ENCODE results near the gene PGAP6. TPM values are rescaled to one million over a fixed set of nuclear protein-coding genes. Genes with fewer than 3 reads are reported as not detected.
A peak's percentile ranks its signal among the peaks of the same experiment; 100 is the strongest.

Gene PGAP6
- total and polyA plus RNA-seq, 2 of the 8 experiments (the other 6 are each of a cell fraction or from before 2014, with no cell fraction given), result 86.8 to 364 TPM

DNA sequence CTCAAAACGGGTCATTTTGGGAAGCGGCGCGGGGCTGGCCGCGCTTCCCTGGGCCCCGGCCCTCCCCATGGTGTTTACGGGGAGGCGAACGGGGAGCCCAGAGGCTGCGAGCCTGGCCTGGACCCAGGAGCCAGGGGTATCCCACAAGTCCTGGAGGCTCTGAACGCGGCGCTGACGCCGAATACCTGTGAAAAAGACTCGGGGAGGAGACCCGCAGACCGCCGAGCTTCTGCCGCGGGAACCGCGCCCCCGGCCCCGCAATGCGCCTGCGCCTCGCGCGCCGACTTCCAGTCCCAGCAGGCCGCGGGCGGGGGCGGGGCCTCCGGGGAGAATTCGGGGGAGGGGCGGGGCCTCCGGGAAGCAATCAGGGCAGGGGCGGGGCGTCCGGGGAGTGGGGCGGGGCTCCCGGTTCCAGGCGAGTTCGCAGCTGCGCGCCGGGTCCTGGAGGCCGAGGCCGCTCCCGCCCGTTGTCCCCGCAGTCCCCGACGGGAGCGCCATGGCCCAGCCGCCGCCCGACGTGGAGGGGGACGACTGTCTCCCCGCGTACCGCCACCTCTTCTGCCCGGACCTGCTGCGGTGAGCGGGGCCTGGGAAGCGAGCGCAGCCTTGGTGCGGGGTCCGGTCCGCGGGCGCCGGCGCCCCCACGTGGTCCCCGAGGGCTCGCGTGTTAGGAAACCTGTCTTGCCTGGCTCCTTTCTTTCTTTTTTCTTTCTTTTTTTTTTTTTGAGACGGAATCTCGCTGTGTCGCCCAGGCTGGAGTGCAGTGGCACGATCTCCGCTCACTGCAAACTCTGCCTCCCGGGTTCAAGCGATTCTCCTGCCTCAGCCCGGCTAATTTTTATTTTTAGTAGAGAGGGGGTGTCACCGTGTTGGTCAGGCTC, 19.9 kb upstream of the PGAP6 start, which contains the start of gene DECR2:
DECR2 (plus strand) TSS at position 418 of the 881 bp plus-strand sequence; CDS start at position 497, 79 bp downstream.
- Histone ChIP-seq H2BK20ac (ENCODE audit: low read length) (no peak within 1 kb of the TSS), H4K8ac (ENCODE audit: extremely low read depth, insufficient read depth, low read length) (peak within 1 kb of the TSS; percentile 91), H4K20me1 (replicated peaks in 1 of 2; ENCODE audit: control insufficient read depth in 1 of 2, insufficient read depth in 2 of 2, low read length in 2 of 2) (peaks cover 2 to 21% of the 10 kb centered on the region in 2 experiments), H2BK12ac (ENCODE audit: low read depth, low read length) (no peak within 1 kb of the TSS), H2AK5ac (ENCODE audit: low read depth, low read length) (no peak within 1 kb of the TSS), H3K27me3 (replicated peaks in 1 of 4; ENCODE audit: control insufficient read depth in 3 of 4, extremely low read depth in 1 of 4, insufficient read depth in 3 of 4, low read length in 3 of 4) (no peaks in the 10 kb centered on the region), H3K18ac (ENCODE audit: extremely low read depth, low read length) (peak within 1 kb of the TSS; percentile 60; the same call in 1 of the 2 replicates), H3K9ac (replicated peaks in 1 of 4; ENCODE audit: extremely low read depth in 1 of 4, low read depth in 3 of 4, low read length in 3 of 4) (peak within 1 kb of the TSS; percentile 67 to 88 (median 74); a peak in 6 of 7 replicates), H3K56ac (replicated peaks; ENCODE audit: insufficient read length, low read depth, low read length) (peak within 1 kb of the TSS; percentile 77), H2BK120ac (replicated peaks; ENCODE audit: low read depth, low read length) (no peak within 1 kb of the TSS), H3K4me2 (ENCODE audit: insufficient read depth in 1 of 2, low read depth in 2 of 2, low read length in 2 of 2) (peak within 1 kb of the TSS; percentile 29 to 66), H4K91ac (replicated peaks; ENCODE audit: insufficient read length, low read length) (peak within 1 kb of the TSS; percentile 85), H3K27ac (ENCODE audit: low read depth, low read length) (peak within 1 kb of the TSS; percentile 63; the same call in 1 of the 2 replicates), H3K79me1 (ENCODE audit: low read depth, low read length) (no peaks in the 10 kb centered on the region; the same call in 1 of the 2 replicates), H3K14ac (ENCODE audit: insufficient read length) (no peak within 1 kb of the TSS), H3K36me3 (ENCODE audit: control insufficient read depth in 2 of 4, insufficient read depth in 4 of 4, low read length in 3 of 4) (peaks cover 7 to 18% (median 14%) of the 10 kb centered on the region in 4 experiments; a peak in 6 of 8 replicates), H4K5ac (ENCODE audit: insufficient read length, low read depth, low read length) (peak within 1 kb of the TSS; percentile 91), H2AFZ (ENCODE audit: low read length) (peak within 1 kb of the TSS; percentile 15; the same call in 1 of the 2 replicates), H3K23me2 (ENCODE audit: low read depth, low read length) (peaks cover 1% of the 10 kb centered on the region), H3K79me2 (ENCODE audit: control insufficient read depth in 1 of 2, insufficient read depth in 2 of 2, low read length in 2 of 2) (no peaks in the 10 kb centered on the region; a peak in 1 of 4 replicates), H3K4ac (replicated peaks; ENCODE audit: insufficient read length, low read depth, low read length) (peak within 1 kb of the TSS; percentile 53), H2BK15ac (ENCODE audit: low read length) (no peak within 1 kb of the TSS), H3K4me1 (replicated peaks in 1 of 4; ENCODE audit: control insufficient read depth in 3 of 4, insufficient read depth in 4 of 4, low read length in 3 of 4) (peaks cover 0 to 20% (median 11%) of the 10 kb centered on the region in 4 experiments; a peak in 6 of 7 replicates), H3K9me3 (ENCODE audit: insufficient read depth in 2 of 2, low read depth in 1 of 2, low read length in 1 of 2) (no peaks in the 10 kb centered on the region), H3K4me3 (ENCODE audit: extremely low read depth in 1 of 4, insufficient read depth in 2 of 4, low read depth in 3 of 4, low read length in 4 of 4) (peak within 1 kb of the TSS; percentile 61 to 71 (median 68)), H2BK5ac (ENCODE audit: low read depth, low read length) (peak within 1 kb of the TSS; percentile 78), H3K23ac (ENCODE audit: insufficient read length) (no peak within 1 kb of the TSS)
- DNase-seq (ENCODE audit: low read depth in 1 of 2, low spot score in 2 of 2), result peak; percentile 68 to 98
- no peak for FAIRE-seq
- CTCF ChIA-PET (ENCODE audit: partially characterized antibody), result interaction anchor here (0.6 to 1.2 kb wide), 4 partner anchors 15 to 654 kb away, joined by 3 to 4 read pairs (median 3); no protein-coding TSS in a partner anchor
- 3% methylated on average over 39 of the region's 91 CpGs; no CpG with 5 or more reads in 1 of the 2 experiments for WGBS, 2 experiments (ENCODE audit: extremely low coverage in 1 of 2, insufficient coverage in 1 of 2, insufficient read length in 1 of 2, insufficient replicate concordance in 2 of 2, low coverage in 1 of 2, low lambda C conversion rate in 2 of 2, missing lambda C conversion rate in 1 of 2)
- POLR2A ChIA-PET (ENCODE audit: partially characterized antibody), result interaction anchor here (0.6 to 5.2 kb wide), 18 partner anchors 10 to 887 kb away, joined by 3 to 22 read pairs (median 4); partner anchors contain the start of genes CAPN15, CHTF18, RAB11FIP3 and RPUSD1
- TF ChIP-seq POLR2AphosphoS5 (IDR thresholded peaks at IDR 0.05; ENCODE audit: low read depth, low read length), result peak; percentile 89
- no peak for TF ChIP-seq SIRT6 (IDR thresholded peaks at IDR 0.05; ENCODE audit: low read length)

Measured in H1 (cell line).